Spleen (tissue), 11 donors: Measurements from ENCODE around the gene ZRANB1. TPM values are rescaled to one million over a fixed set of nuclear protein-coding genes. Genes with fewer than 3 reads are reported as not detected.

Experiments
- DNase-seq: peaks from one replicate; pipeline ENCODE4 v3.0.0-alpha.2; 2020
- H3K27ac ChIP-seq, 8 donors: fragments of 200-600 bp; sonication (generic) in 7 of 8; 1 replicate in 4 of 8; 2 replicates in 4 of 8; pipeline versions ENCODE4 v1.5.0 to v1.8.0; 2016 to 2021; ENCODE audit warnings: inconsistent platforms in 4 of 8, mild to moderate bottlenecking in 4 of 8, moderate library complexity in 1 of 8
- H3K27me3 ChIP-seq, 7 donors: fragments of 200-600 bp; sonication (generic) in 6 of 7; replicated peaks in 1 of 7; 1 replicate in 4 of 7; 2 replicates in 3 of 7; pipeline versions ENCODE4 v1.5.0 to v1.8.0; 2016 to 2021; ENCODE audit warnings: inconsistent platforms in 3 of 7, mild to moderate bottlenecking in 1 of 7
- H3K36me3 ChIP-seq, 6 donors: fragments of 200-600 bp; sonication (generic) in 5 of 6; 1 replicate in 4 of 6; 2 replicates in 2 of 6; pipeline versions ENCODE4 v1.5.0 to v1.8.0; 2016 to 2021; ENCODE audit warnings: inconsistent platforms in 2 of 6
- H3K4me1 ChIP-seq, 6 donors: fragments of 200-600 bp; sonication (generic) in 5 of 6; 1 replicate in 3 of 6; 2 replicates in 3 of 6; pipeline versions ENCODE4 v1.5.0 to v1.8.0; 2016 to 2021; ENCODE audit warnings: inconsistent platforms in 3 of 6
- H3K4me3 ChIP-seq, 8 donors: fragments of 200-600 bp; sonication (generic) in 7 of 8; 1 replicate in 4 of 8; 2 replicates in 4 of 8; pipeline versions ENCODE4 v1.5.0 to v1.8.0; 2016 to 2021; ENCODE audit warnings: inconsistent platforms in 4 of 8, mild to moderate bottlenecking in 4 of 8, moderate library complexity in 2 of 8
- H3K9me3 ChIP-seq, 8 donors: fragments of 200-600 bp; sonication (generic) in 7 of 8; 1 replicate in 4 of 8; 2 replicates in 4 of 8; pipeline versions ENCODE4 v1.5.0 to v1.8.0; 2016 to 2021; ENCODE audit warnings: inconsistent platforms in 4 of 8
- CTCF ChIP-seq, 11 experiments: fragments of 200-600 bp in 7 of 11; fragments of 450-650 bp in 4 of 11; sonication (generic) in 4 of 11; IDR thresholded peaks in 8 of 11; conservative IDR thresholded peaks in 3 of 11; 1 replicate in 7 of 11; 2 replicates in 4 of 11; pipeline versions ENCODE4 v1.4.0 to v1.8.0; 2016 to 2021; ENCODE audit warnings: antibody characterized with exemption in 11 of 11, inconsistent platforms in 4 of 11, mild to moderate bottlenecking in 1 of 11
- POLR2A ChIP-seq, 3 donors: fragments of 450-650 bp; IDR thresholded peaks; one replicate each; pipeline ENCODE4 v1.5.1; 2017; ENCODE audit warnings: antibody characterized with exemption in 3 of 3, mild to moderate bottlenecking in 1 of 3
- POLR2AphosphoS5 ChIP-seq, 3 donors: sonication (generic); formaldehyde crosslinking; IDR thresholded peaks; one replicate each; pipeline ENCODE4 v1.5.1; 2017; ENCODE audit warnings: antibody characterized with exemption in 3 of 3
- WGBS, 5 donors: extraction: QIAGEN DNeasy Blood & Tissue Kit in 3 of 5; methylation state at CpG; one replicate each; pipeline versions ENCODE4 v1.1.5 to v1.1.7; 2013 to 2018; 5-methylcytosine and 5-hydroxymethylcytosine counted together
- intact Hi-C: fragments of 100-400 bp; cut with DNase I; formaldehyde crosslinking; loops from one replicate; pipeline ENCODE4 v1.15.0; 2023; ENCODE audit warnings: low total_unique reads
- polyA plus RNA-seq, 3 donors: library from polyadenylated mRNA; stranded (reverse); fragments of 200-250 nt; gene quantifications; one replicate each; pipeline ENCODE4 v1.2.1, GENCODE V29; 2013
- total RNA-seq, 7 donors: library from RNA; depleted of rRNA in 3 of 7; stranded (reverse); fragments of >200 nt in 3 of 7; fragmentation: NEBNext Ultra II Directional in 4 of 7; extraction: Animal tissue kit (Norgen Biotek cat#: 25700) in 4 of 7; gene quantifications; one replicate each; pipeline versions ENCODE4 v1.1.0 to v1.2.1, GENCODE V29; 2016 to 2021
- donor health status: healthy with polysubstance abuse.
- donor health status: DM: no; HTN: no; CAD: no; lungs with moderate emphysema.
- donor health status: DM: no; HTN: no; CAD: no.
- donor health status: Bipolar disorder and iron deficiency.
- donor health status: healthy.
- donor health status: DM: no; HTN: no; CAD: no.
- donor health status: DM: yes; HTN: yes; CAD: no.

The ZRANB1 gene
- total and polyA plus RNA-seq, 10 donors = 5.0 to 28.8 (median 17.7) TPM

GRCh38 chr10:124904796-124905195, 37.1 kb upstream of the ZRANB1 start:
- H3K4me1 ChIP-seq = no peaks in the 10 kb centered on the region
- H3K4me3 ChIP-seq = no peak overlapping the region
- no peaks in the 10 kb centered on the region for H3K36me3 ChIP-seq
- H3K27ac ChIP-seq = no peak overlapping the region
- TF ChIP-seq POLR2AphosphoS5 (IDR thresholded peaks at IDR 0.05) = no peak
- TF ChIP-seq POLR2A (IDR thresholded peaks at IDR 0.05) = no peak
- no peak for TF ChIP-seq CTCF (IDR thresholded peaks at IDR 0.05 in 8 of 11, conservative IDR thresholded peaks at IDR 0.05 in 3 of 11)
- no peaks in the 10 kb centered on the region for H3K9me3 ChIP-seq
- 73 to 92% (median 85%) methylated on average over 2 of the region's 2 CpGs for WGBS, 5 donors
- no peak for DNase-seq
- intact Hi-C loops = no loop called here
- peaks cover 0 to 7% (median 0%) of the 10 kb centered on the region in 7 donors for H3K27me3 ChIP-seq

DNA sequence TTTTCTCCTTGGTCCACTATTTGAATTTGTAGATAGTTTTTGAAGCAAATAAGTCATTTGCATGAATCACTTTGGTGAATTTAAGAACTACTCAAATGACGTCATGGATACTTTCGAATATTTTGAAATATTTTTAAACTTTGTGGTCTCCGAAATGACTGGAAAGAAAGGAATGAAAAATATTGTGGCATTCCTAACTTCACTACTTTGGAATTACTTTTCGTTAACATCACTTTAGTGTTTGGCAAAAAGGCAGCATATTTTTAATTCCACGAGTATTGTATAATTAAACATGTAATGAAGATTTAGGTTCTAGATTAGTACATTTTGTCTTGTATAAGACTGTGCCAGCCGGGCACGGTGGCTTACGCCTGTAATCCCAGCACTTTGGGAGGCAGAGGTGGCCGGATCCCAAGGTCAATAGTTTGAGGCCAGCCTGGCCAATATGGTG, 35.3 kb upstream of the ZRANB1 start:
- no peak for TF ChIP-seq CTCF (IDR thresholded peaks at IDR 0.05 in 8 of 11, conservative IDR thresholded peaks at IDR 0.05 in 3 of 11)
- TF ChIP-seq POLR2AphosphoS5 (IDR thresholded peaks at IDR 0.05) = no peak
- no peak for TF ChIP-seq POLR2A (IDR thresholded peaks at IDR 0.05)
- intact Hi-C loops = no loop called here
- WGBS, 5 donors = 74 to 85% (median 80%) methylated on average over 9 of the region's 9 CpGs
- no peak overlapping the region for H3K4me3 ChIP-seq
- peaks cover 0 to 13% (median 1%) of the 10 kb centered on the region in 6 donors for H3K4me1 ChIP-seq
- no peak overlapping the region for H3K27ac ChIP-seq
- no peaks in the 10 kb centered on the region for H3K27me3 ChIP-seq
- no peaks in the 10 kb centered on the region for H3K9me3 ChIP-seq
- no peak for DNase-seq
- H3K36me3 ChIP-seq = no peaks in the 10 kb centered on the region

GRCh38 chr10:124909563-124909962, 32.4 kb upstream of the ZRANB1 start:
- H3K36me3 ChIP-seq = no peaks in the 10 kb centered on the region
- H3K4me1 ChIP-seq = peaks cover 0 to 28% (median 3%) of the 10 kb centered on the region in 6 donors
- H3K9me3 ChIP-seq = no peaks in the 10 kb centered on the region
- no peaks in the 10 kb centered on the region for H3K27me3 ChIP-seq
- H3K27ac ChIP-seq = peak overlapping the region in 1 of 8 donors; percentile 13
- WGBS, 5 donors = 76 to 93% (median 88%) methylated on average over 8 of the region's 8 CpGs
- no peak for DNase-seq
- H3K4me3 ChIP-seq = no peak overlapping the region
- no peak for TF ChIP-seq POLR2A (IDR thresholded peaks at IDR 0.05)
- TF ChIP-seq POLR2AphosphoS5 (IDR thresholded peaks at IDR 0.05) = no peak
- intact Hi-C loops = no loop called here

GRCh38 chr10:124911124-124912067, 30.5 kb upstream of the ZRANB1 start:
- intact Hi-C loops = no loop called here
- DNase-seq = no peak

More at GRCh38 chr10:124911124-124912067, 30.5 kb upstream of the ZRANB1 start:
- H3K27ac ChIP-seq = peak overlapping the region in 4 of 8 donors; percentile 21 to 45 (median 26)
- H3K4me1 ChIP-seq = peaks cover 0 to 40% (median 11%) of the 10 kb centered on the region in 6 donors
- H3K36me3 ChIP-seq = no peaks in the 10 kb centered on the region
- H3K9me3 ChIP-seq = no peaks in the 10 kb centered on the region
- WGBS, 5 donors = 27 to 42% (median 37%) methylated on average over 14 of the region's 14 CpGs
- TF ChIP-seq POLR2AphosphoS5 (IDR thresholded peaks at IDR 0.05) (no peak), POLR2A (IDR thresholded peaks at IDR 0.05) (no peak), CTCF (IDR thresholded peaks at IDR 0.05 in 8 of 11, conservative IDR thresholded peaks at IDR 0.05 in 3 of 11) (no peak)
- H3K27me3 ChIP-seq = no peaks in the 10 kb centered on the region
- H3K4me3 ChIP-seq = no peak overlapping the region
